Pulmonary artery endothelial cell (primary cell): ENCODE data around the gene MRPS6. TPM values are rescaled to one million over a fixed set of nuclear protein-coding genes. Genes with fewer than 3 reads are reported as not detected.
A peak's percentile ranks its signal among the peaks of the same experiment; 100 is the strongest.

ENCODE experiments used
- DNase-seq: peaks from one replicate; pipeline ENCODE4 v3.0.0-alpha.2; 2011; ENCODE audit warnings: low read depth, low spot score
- total RNA-seq: library from RNA; depleted of rRNA; stranded (reverse); fragments of >200 nt; gene quantifications from 2 replicates; pipeline ENCODE4 v1.2.3, GENCODE V29; 2014

MRPS6 gene
- total RNA-seq, 1 donor from 2014 or later = 9.3 TPM

- no peak for DNase-seq
Observed at GRCh38 chr21:34100337-34100736, 27.0 kb downstream of the MRPS6 start.

- no peak for DNase-seq
Observed at GRCh38 chr21:34100790-34101189, 27.4 kb downstream of the MRPS6 start.

- no peak for DNase-seq
Observed at GRCh38 chr21:34105947-34106541, 32.7 kb downstream of the MRPS6 start.

GRCh38 chr21:34107606-34108005 lies 34.2 kb downstream of the MRPS6 start:
- no peak for DNase-seq

GRCh38 chr21:34109075-34109474 lies 35.7 kb downstream of the MRPS6 start:
- DNase-seq = no peak

- no peak for DNase-seq
Observed at GRCh38 chr21:34110594-34111202, 37.3 kb downstream of the MRPS6 start.

GRCh38 chr21:34112316-34113033 lies 39.1 kb downstream of the MRPS6 start:
- no peak for DNase-seq

- no peak for DNase-seq
Observed at GRCh38 chr21:34113842-34114241, 40.5 kb downstream of the MRPS6 start.

GRCh38 chr21:34115160-34115559 lies 41.8 kb downstream of the MRPS6 start:
- no peak for DNase-seq

- DNase-seq = no peak
Observed at GRCh38 chr21:34116569-34116968, 43.2 kb downstream of the MRPS6 start.

GRCh38 chr21:34120867-34121266 lies 47.5 kb downstream of the MRPS6 start:
- no peak for DNase-seq

- no peak for DNase-seq
Observed at GRCh38 chr21:34122047-34122446, 48.7 kb downstream of the MRPS6 start.

- no peak for DNase-seq
Observed at GRCh38 chr21:34123609-34124008, 50.2 kb downstream of the MRPS6 start.

- no peak for DNase-seq
Observed at GRCh38 chr21:34126269-34126668, 52.9 kb downstream of the MRPS6 start.

GRCh38 chr21:34126691-34127090 lies 53.3 kb downstream of the MRPS6 start:
- DNase-seq = no peak

GRCh38 chr21:34128124-34128523 lies 54.7 kb downstream of the MRPS6 start:
- DNase-seq = no peak

GRCh38 chr21:34128674-34129038 lies 55.3 kb downstream of the MRPS6 start:
- no peak for DNase-seq

GRCh38 chr21:34129039-34129891 lies 55.9 kb downstream of the MRPS6 start:
- peak; percentile 17 for DNase-seq

GRCh38 chr21:34129901-34130715 lies 56.7 kb downstream of the MRPS6 start:
- no peak for DNase-seq

GRCh38 chr21:34130716-34130985 lies 57.3 kb downstream of the MRPS6 start:
- DNase-seq = no peak

- DNase-seq = no peak
Observed at GRCh38 chr21:34131586-34131985, 58.2 kb downstream of the MRPS6 start.
